ENCODE data around the gene MLLT3.

DNA sequence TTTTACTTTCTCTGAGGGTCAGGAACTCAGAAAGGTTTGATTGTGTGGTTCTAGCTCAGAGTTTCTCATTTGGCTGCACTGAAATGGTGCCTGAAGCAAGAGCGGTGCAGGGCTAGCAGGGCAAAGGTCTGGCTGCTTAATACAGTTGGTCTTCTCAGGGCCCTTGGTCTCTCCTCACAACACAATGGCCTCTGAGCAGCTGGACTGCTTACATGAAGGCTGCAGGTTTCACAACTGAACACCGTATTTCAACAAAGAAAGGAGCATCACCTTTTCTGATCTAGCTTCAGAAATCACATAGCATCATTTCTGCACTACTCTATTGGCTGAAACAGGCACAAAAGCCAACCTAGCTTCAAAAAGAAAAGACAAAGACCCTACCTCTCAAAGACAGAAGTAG is 122.2 kb downstream of the MLLT3 start:
- TF ChIP-seq POU6F1 (CRISPR knock-in tag; IDR thresholded peaks at IDR 0.05; ENCODE audit: borderline replicate concordance, low read depth): no peak
- TF ChIP-seq ZFP30 (CRISPR knock-in tag; IDR thresholded peaks at IDR 0.05): no peak
- no peak for TF ChIP-seq CSDC2 (CRISPR knock-in tag; IDR thresholded peaks at IDR 0.05)
- no peak for TF ChIP-seq ESRRG (CRISPR knock-in tag; IDR thresholded peaks at IDR 0.05)
- TF ChIP-seq, protein P1, sequence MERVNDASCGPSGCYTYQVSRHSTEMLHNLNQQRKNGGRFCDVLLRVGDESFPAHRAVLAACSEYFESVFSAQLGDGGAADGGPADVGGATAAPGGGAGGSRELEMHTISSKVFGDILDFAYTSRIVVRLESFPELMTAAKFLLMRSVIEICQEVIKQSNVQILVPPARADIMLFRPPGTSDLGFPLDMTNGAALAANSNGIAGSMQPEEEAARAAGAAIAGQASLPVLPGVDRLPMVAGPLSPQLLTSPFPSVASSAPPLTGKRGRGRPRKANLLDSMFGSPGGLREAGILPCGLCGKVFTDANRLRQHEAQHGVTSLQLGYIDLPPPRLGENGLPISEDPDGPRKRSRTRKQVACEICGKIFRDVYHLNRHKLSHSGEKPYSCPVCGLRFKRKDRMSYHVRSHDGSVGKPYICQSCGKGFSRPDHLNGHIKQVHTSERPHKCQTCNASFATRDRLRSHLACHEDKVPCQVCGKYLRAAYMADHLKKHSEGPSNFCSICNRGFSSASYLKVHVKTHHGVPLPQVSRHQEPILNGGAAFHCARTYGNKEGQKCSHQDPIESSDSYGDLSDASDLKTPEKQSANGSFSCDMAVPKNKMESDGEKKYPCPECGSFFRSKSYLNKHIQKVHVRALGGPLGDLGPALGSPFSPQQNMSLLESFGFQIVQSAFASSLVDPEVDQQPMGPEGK (CRISPR knock-in tag; IDR thresholded peaks at IDR 0.05; ENCODE audit: borderline replicate concordance): no peak
- no peak for TF ChIP-seq TOX (CRISPR knock-in tag; IDR thresholded peaks at IDR 0.05; ENCODE audit: borderline replicate concordance)
- TF ChIP-seq PPARA (CRISPR knock-in tag; IDR thresholded peaks at IDR 0.05; ENCODE audit: borderline replicate concordance): no peak
- no peak for TF ChIP-seq ZFP3 (CRISPR knock-in tag; IDR thresholded peaks at IDR 0.05)
- TF ChIP-seq, protein P2, sequence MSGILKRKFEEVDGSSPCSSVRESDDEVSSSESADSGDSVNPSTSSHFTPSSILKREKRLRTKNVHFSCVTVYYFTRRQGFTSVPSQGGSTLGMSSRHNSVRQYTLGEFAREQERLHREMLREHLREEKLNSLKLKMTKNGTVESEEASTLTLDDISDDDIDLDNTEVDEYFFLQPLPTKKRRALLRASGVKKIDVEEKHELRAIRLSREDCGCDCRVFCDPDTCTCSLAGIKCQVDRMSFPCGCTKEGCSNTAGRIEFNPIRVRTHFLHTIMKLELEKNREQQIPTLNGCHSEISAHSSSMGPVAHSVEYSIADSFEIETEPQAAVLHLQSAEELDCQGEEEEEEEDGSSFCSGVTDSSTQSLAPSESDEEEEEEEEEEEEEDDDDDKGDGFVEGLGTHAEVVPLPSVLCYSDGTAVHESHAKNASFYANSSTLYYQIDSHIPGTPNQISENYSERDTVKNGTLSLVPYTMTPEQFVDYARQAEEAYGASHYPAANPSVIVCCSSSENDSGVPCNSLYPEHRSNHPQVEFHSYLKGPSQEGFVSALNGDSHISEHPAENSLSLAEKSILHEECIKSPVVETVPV (CRISPR knock-in tag; IDR thresholded peaks at IDR 0.05): no peak

All from SK-N-SH treated with all-trans-retinoic acid at 6 μM for 48 hours (cell line).